ENCODE measurements around the gene PADI6.

The PADI6 gene

DNA sequence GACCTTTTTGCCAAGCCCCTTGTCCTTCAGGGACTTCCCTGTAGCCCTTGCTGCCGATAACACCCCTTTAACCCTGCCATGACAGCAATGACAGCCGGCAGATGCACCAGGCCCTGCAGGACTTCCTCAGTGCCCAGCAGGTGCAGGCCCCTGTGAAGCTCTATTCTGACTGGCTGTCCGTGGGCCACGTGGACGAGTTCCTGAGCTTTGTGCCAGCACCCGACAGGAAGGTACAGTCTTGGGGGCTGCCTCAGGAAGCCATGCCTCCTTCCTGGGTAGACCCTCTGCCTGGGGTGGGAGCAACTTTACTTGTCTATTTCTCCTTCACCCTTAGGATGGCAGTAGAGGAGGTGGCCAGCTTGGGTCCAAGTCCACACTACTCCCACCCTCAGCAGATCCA lies 16.1 kb upstream of the PADI6 start:
- in situ Hi-C loops (cut with HindIII; ENCODE audit: low sequenced_read_pairs), result no loop called here
- H3K4me3 ChIP-seq (ENCODE audit: low read depth, low read length), result no peak overlapping the region
- TF ChIP-seq, protein P1, sequence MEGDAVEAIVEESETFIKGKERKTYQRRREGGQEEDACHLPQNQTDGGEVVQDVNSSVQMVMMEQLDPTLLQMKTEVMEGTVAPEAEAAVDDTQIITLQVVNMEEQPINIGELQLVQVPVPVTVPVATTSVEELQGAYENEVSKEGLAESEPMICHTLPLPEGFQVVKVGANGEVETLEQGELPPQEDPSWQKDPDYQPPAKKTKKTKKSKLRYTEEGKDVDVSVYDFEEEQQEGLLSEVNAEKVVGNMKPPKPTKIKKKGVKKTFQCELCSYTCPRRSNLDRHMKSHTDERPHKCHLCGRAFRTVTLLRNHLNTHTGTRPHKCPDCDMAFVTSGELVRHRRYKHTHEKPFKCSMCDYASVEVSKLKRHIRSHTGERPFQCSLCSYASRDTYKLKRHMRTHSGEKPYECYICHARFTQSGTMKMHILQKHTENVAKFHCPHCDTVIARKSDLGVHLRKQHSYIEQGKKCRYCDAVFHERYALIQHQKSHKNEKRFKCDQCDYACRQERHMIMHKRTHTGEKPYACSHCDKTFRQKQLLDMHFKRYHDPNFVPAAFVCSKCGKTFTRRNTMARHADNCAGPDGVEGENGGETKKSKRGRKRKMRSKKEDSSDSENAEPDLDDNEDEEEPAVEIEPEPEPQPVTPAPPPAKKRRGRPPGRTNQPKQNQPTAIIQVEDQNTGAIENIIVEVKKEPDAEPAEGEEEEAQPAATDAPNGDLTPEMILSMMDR (IDR thresholded peaks at IDR 0.05; ENCODE audit: low read depth, low read length, missing control alignments), result no peak
- no peak for DNase-seq (ENCODE audit: low read depth)

DNA sequence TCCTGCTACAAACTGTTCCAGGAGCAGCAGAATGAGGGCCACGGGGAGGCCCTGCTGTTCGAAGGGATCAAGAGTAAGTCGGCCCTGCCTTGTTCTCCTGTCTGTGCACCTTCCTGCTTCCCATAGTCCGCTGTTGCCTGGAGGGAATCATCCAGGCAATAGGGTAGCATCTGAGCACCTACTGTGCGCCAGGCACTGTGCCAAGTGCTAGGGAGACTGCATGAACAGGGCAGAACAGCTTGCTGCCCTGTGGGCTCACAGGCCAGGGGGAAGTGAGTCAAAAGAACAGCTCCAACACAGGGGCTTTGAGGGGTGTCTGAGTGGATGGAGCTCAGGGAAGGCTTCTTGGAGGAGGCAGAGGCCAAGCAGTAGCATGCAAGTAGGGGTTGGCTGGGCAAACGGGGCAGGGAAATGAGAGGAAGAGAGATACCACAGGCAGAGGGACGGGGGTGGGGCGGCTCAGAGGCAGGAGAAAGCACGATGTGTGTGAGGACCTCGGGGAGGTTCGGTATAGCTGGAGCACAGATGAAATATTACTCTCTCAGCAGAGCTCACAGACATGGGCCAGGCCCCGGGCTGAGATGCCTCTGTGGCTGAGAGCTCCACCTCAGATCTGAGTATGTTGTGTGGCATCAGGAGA lies 15.5 kb upstream of the PADI6 start:
- TF ChIP-seq, protein P1 (IDR thresholded peaks at IDR 0.05; ENCODE audit: low read depth, low read length, missing control alignments), result no peak
- in situ Hi-C loops (cut with HindIII; ENCODE audit: low sequenced_read_pairs), result no loop called here
- H3K4me3 ChIP-seq (ENCODE audit: low read depth, low read length), result no peak overlapping the region

DNA sequence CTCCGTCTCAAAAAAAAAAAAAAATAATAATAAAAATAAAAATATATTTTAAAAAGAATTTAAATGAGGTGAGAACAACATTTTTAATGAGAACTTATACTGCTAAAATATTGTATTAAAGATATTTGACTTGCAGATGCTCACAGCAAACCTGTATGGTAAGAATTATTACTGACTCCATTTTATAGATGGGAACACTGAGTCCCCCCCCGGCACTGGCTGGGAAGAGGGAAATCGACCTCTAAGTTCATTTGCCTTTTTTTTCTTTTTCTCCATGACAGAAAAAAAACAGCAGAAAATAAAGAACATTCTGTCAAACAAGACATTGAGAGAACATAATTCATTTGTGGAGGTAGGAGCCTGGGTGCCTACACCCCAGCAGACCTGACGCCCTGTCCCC lies 13.4 kb upstream of the PADI6 start:
- in situ Hi-C loops (cut with HindIII; ENCODE audit: low sequenced_read_pairs), result no loop called here
- TF ChIP-seq, protein P1 (IDR thresholded peaks at IDR 0.05; ENCODE audit: low read depth, low read length, missing control alignments), result no peak
- DNase-seq (ENCODE audit: low read depth), result no peak
- H3K4me3 ChIP-seq (ENCODE audit: low read depth, low read length), result no peak overlapping the region

More for the DNA sequence above, 15.5 kb upstream of the PADI6 start:
- DNase-seq (ENCODE audit: low read depth), result no peak

DNA sequence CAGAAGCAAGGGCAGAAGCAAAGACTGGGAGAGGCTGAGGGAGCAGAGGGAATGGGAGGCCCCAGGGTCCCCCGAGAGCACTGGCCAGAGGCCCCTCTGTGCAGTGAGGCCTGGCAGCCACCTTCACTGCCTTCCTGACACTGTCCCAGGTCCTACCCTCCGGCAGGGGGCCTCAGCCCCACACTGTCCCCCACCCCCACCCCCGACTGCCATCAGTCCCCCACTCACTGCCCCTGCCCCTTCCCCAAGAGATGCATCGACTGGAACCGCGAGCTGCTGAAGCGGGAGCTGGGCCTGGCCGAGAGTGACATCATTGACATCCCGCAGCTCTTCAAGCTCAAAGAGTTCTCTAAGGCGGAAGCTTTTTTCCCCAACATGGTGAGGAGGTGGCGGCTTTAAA lies 13.0 kb upstream of the PADI6 start:
- H3K4me3 ChIP-seq (ENCODE audit: low read depth, low read length), result no peak overlapping the region
- TF ChIP-seq, protein P1 (IDR thresholded peaks at IDR 0.05; ENCODE audit: low read depth, low read length, missing control alignments), result no peak
- no peak for DNase-seq (ENCODE audit: low read depth)
- in situ Hi-C loops (cut with HindIII; ENCODE audit: low sequenced_read_pairs), result no loop called here

DNA sequence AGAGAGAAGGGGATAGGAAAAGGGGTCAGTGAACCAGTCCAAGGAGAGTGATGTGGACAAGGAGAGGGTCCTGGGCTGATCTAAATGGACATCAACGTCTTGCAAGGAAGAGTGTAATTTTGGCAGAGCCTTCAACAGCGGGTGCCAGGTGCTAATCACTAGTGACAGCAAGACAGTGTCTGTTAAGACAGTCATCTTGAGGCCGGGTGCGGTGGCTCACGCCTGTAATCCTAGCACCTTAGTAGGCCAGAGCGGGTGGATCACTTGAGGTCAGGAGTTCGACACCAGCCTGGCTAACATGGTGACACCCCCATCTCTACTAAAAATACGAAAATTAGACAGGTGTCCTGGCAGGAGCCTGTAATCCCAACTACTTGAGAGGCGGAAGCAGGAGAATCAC lies 12.2 kb upstream of the PADI6 start:
- in situ Hi-C loops (cut with HindIII; ENCODE audit: low sequenced_read_pairs), result no loop called here
- H3K4me3 ChIP-seq (ENCODE audit: low read depth, low read length), result no peak overlapping the region
- no peak for DNase-seq (ENCODE audit: low read depth)
- TF ChIP-seq, protein P1 (IDR thresholded peaks at IDR 0.05; ENCODE audit: low read depth, low read length, missing control alignments), result no peak

DNA sequence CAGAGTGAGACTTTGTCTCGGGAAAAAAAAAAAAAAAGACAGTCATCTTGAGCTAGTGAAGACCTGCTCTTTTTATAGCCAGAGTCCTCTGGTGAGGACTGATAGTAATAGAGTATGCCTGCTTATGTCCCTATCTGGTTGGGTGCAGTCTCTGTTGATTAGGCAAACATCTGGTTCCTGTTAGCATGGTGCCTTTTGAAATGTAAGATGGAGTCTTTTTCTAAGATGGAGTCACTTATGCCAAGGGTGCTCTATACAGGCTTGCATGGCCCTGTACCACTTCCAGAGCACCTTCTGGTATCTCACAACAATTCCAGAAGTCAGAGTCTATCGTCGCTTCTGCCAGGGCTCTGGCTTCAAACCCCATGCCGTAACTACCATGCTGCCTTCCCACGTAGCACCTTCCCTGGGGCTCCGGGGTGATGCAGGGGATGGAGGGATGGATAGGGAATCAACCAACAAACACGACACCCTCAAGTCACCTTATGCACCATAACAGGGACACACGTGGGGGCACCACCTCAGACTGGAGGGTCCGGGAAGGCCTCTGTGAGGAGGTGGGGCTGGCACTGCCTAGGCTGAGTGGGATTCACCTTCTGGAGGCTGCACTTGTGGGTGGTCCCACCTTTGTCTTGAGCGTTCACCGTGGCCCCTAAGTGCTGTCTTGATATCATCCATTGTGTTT lies 11.6 kb upstream of the PADI6 start:
- no peak for DNase-seq (ENCODE audit: low read depth)
- in situ Hi-C loops (cut with HindIII; ENCODE audit: low sequenced_read_pairs), result no loop called here
- H3K4me3 ChIP-seq (ENCODE audit: low read depth, low read length), result no peak overlapping the region

More for the DNA sequence above, 11.6 kb upstream of the PADI6 start:
- TF ChIP-seq, protein P1 (IDR thresholded peaks at IDR 0.05; ENCODE audit: low read depth, low read length, missing control alignments), result no peak
